ENCODE results near the gene CACFD1.

DNA sequence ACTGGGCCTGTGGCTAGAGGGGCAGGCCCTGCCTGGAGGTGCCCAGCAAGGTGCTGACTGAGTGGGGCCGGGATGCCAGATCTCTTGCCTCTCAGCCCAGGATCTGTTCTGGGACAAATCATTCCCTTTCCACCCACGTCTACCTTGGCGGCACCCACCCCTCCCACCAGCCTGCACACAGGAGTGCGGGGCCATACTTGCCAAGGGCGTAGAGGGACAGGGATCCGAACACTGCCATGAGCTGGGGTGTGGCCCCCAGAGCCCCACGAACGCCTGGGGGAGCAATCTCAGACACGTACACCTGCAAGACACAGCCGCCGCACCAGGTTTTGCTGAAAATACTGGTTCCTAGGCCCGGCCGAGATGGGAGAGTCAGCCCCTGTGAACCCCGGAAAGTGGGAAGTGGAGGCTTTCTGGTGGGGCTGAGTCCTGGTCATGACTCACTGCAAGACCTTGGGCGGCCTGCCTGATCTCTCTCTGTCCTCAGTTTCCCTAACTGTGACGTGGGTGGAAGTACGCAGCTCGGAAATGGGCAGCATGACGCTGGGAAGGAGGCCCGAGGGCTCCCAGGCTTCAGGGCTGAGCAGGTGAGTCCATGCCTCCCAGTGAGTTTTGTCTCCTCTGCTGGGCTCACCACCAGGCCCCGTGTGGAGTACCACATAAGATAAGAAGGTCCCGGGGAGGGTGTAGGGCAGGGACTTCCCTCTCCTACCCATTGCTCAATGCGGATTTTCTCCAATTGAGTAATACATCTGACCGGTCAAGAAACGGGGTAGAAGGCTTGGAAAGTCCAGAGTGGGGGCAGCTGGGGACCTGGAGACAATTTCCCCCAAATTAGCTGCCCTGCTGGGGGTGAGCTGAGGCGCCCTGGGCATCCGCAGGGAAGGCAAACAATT is 16.5 kb downstream of the CACFD1 start:
- TF ChIP-seq ZNF263 (CRISPR knock-in tag; IDR thresholded peaks at IDR 0.05; ENCODE audit: low read depth) (no peak), IRF2 (CRISPR knock-in tag; IDR thresholded peaks at IDR 0.05; ENCODE audit: borderline replicate concordance, low read depth) (no peak)
- TF ChIP-seq, protein P1, sequence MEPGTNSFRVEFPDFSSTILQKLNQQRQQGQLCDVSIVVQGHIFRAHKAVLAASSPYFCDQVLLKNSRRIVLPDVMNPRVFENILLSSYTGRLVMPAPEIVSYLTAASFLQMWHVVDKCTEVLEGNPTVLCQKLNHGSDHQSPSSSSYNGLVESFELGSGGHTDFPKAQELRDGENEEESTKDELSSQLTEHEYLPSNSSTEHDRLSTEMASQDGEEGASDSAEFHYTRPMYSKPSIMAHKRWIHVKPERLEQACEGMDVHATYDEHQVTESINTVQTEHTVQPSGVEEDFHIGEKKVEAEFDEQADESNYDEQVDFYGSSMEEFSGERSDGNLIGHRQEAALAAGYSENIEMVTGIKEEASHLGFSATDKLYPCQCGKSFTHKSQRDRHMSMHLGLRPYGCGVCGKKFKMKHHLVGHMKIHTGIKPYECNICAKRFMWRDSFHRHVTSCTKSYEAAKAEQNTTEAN (CRISPR knock-in tag; IDR thresholded peaks at IDR 0.05), result no peak
- TF ChIP-seq, protein P2, sequence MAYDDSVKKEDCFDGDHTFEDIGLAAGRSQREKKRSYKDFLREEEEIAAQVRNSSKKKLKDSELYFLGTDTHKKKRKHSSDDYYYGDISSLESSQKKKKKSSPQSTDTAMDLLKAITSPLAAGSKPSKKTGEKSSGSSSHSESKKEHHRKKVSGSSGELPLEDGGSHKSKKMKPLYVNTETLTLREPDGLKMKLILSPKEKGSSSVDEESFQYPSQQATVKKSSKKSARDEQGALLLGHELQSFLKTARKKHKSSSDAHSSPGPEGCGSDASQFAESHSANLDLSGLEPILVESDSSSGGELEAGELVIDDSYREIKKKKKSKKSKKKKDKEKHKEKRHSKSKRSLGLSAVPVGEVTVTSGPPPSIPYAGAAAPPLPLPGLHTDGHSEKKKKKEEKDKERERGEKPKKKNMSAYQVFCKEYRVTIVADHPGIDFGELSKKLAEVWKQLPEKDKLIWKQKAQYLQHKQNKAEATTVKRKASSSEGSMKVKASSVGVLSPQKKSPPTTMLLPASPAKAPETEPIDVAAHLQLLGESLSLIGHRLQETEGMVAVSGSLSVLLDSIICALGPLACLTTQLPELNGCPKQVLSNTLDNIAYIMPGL (CRISPR knock-in tag; IDR thresholded peaks at IDR 0.05), result no peak
- TF ChIP-seq, protein P3, sequence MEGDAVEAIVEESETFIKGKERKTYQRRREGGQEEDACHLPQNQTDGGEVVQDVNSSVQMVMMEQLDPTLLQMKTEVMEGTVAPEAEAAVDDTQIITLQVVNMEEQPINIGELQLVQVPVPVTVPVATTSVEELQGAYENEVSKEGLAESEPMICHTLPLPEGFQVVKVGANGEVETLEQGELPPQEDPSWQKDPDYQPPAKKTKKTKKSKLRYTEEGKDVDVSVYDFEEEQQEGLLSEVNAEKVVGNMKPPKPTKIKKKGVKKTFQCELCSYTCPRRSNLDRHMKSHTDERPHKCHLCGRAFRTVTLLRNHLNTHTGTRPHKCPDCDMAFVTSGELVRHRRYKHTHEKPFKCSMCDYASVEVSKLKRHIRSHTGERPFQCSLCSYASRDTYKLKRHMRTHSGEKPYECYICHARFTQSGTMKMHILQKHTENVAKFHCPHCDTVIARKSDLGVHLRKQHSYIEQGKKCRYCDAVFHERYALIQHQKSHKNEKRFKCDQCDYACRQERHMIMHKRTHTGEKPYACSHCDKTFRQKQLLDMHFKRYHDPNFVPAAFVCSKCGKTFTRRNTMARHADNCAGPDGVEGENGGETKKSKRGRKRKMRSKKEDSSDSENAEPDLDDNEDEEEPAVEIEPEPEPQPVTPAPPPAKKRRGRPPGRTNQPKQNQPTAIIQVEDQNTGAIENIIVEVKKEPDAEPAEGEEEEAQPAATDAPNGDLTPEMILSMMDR (IDR thresholded peaks at IDR 0.05), result no peak
- TF ChIP-seq, protein P4, sequence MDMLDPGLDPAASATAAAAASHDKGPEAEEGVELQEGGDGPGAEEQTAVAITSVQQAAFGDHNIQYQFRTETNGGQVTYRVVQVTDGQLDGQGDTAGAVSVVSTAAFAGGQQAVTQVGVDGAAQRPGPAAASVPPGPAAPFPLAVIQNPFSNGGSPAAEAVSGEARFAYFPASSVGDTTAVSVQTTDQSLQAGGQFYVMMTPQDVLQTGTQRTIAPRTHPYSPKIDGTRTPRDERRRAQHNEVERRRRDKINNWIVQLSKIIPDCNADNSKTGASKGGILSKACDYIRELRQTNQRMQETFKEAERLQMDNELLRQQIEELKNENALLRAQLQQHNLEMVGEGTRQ (CRISPR knock-in tag; IDR thresholded peaks at IDR 0.05), result no peak
- TF ChIP-seq, protein P5, sequence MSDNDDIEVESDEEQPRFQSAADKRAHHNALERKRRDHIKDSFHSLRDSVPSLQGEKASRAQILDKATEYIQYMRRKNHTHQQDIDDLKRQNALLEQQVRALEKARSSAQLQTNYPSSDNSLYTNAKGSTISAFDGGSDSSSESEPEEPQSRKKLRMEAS (CRISPR knock-in tag; IDR thresholded peaks at IDR 0.05), result no peak

Measured in WTC11 (cell line).